ENCODE measurements around the gene LGALS13.

DNA sequence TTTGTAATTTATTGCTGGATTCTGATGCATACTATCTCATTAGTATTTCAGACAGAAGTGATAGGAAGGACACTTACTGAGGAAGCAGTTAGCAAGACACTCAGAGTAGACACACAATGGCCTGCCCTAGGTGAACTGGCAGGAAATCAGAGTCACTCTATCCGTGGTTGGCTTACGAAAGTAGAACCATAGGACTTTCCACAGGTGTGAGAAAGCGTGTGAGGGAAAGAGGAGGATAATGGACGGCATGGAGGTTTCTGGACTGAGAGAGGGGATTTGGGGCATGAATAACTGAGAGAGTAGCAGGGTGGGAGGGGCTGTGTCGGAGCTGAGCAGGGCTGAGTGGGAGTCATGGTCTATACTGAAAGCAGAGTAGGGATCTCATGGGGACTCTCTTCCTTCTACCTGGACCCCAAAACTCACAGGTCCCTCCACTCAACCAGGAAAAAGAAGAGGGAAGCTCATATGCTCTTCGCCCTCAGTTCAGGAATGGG, 43.7 kb upstream of the LGALS13 start:
- no peak; the same call in 1 of the 2 replicates for TF ChIP-seq TAF1 (IDR thresholded peaks at IDR 0.05; ENCODE audit: low read depth, low read length)
- no peak for TF ChIP-seq POLR2A (IDR thresholded peaks at IDR 0.05; ENCODE audit: low read depth, low read length)

Measured in GM12891 (cell line).